Measurements from ENCODE around the gene GNG3.

- TF ChIP-seq POLR2A (IDR thresholded peaks at IDR 0.05) (peak in 1 of 2 donors; percentile 12), POLR2AphosphoS5 (IDR thresholded peaks at IDR 0.05) (peak; percentile 22 to 82 (median 39))
Measured at GRCh38 chr11:62705880-62706849, 1.3 kb upstream of the GNG3 start.

Measured in suprapubic skin (tissue), 4 donors.